Stimulated activated CD4-positive, alpha-beta T cell treated with anti-CD3 and anti-CD28 coated beads, Interleukin-12 subunit alpha, Interleukin-12 subunit beta, amount 100 ng/mL, for 48 hours (primary cell): ENCODE results near the gene RNF126.

Source experiments
- DNase-seq, 3 donors: peaks; one replicate each; pipeline ENCODE4 v3.0.0-alpha.2; 2020; ENCODE audit warnings: low read depth in 2 of 3, low spot score in 1 of 3

The RNF126 gene

GRCh38 chr19:664913-665443, 2.0 kb upstream of the RNF126 start:
- DNase-seq, result peak; percentile 68 to 84 (median 78)

DNA sequence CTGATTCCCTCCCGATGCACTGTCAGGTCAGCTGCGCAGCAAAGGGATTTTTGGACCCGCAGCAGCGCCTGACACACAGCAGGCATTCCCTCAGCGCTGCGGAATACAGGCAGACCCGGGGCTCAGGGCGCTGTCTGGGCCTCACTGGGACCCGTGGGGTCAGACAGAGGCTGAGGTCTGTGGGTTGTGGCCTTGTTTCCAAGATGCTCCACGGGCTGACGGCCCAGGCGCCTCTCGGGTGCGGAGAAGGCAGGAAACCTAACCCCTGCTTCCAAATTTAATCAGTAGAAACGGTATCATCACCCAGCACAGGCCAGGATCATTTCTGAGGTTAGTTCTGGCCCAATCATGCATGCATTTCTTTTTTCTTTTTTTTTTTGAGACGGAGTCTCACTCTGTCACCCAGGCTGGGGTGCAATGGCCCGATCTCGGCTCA, 686 bp upstream of the RNF126 start:
- no peak for DNase-seq

GRCh38 chr19:662207-662961, 630 bp downstream of the RNF126 start:
- DNase-seq, result peak; percentile 50 to 60 (median 52)

DNA sequence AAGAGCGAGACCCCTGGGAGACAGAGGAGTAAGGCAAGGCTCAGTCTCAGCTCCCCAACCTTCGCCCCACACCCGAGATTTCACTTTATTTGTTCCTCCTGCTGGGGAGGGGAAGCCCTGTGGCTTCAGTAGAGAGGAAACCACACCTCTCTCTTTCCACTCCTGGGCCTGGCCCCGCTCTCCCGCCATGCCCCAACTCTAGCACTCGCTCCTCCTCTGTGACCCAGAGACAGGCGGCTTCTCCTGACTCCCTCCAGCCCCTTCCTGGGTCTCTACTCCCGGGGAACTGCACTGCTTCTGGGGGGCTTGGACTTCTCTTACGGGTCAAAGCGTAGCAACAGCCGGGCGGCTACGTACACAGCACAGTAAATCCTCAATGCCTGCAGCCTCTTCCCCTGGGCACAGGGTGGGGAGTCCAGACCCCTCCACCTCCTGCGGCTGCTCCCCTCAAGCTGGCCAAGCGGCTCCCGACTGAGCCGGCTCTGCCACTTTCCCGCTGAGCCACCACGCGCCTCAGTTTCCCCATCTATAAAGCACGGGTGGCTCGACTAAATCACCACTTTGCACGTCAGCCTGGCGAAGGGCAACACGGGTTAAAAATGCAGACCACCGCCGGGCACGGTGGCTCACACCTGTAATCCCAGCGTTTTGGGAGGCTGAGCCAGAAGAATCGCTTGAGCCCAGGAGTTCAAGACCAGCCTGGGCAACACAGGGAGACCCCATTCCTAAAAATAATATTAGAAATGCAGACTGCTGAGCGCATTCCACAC, 1.4 kb downstream of the RNF126 start:
- peak in 2 of 3 donors; percentile 47 to 58 for DNase-seq

- DNase-seq, result no peak
These were observed 2.1 kb downstream of the RNF126 start for GRCh38 chr19:660793-661426.

- DNase-seq, result no peak
These were observed 3.8 kb downstream of the RNF126 start for GRCh38 chr19:658916-659839.

- no peak for DNase-seq
These were observed 4.8 kb downstream of the RNF126 start for GRCh38 chr19:658059-658839.

DNA sequence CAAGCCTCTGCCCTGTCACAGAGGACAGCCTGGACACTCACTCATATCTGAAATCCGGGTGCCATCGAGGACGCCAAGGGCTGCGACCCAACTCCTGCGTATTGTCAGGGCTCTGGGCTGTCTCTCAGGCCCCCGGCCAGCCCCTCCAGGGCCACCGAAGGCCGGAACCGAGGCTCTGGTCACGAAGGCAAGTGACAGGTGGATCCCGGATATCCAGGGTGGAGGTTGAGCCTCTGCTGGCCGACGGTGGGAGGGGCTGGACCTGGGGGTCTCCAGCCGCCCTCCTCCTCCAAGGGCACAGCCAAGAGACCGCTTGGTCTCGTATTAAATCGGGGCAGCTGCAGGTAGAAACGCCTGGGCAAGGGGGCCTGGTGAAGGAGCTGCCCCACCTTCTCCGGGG, 5.4 kb downstream of the RNF126 start:
- DNase-seq, result no peak

DNA sequence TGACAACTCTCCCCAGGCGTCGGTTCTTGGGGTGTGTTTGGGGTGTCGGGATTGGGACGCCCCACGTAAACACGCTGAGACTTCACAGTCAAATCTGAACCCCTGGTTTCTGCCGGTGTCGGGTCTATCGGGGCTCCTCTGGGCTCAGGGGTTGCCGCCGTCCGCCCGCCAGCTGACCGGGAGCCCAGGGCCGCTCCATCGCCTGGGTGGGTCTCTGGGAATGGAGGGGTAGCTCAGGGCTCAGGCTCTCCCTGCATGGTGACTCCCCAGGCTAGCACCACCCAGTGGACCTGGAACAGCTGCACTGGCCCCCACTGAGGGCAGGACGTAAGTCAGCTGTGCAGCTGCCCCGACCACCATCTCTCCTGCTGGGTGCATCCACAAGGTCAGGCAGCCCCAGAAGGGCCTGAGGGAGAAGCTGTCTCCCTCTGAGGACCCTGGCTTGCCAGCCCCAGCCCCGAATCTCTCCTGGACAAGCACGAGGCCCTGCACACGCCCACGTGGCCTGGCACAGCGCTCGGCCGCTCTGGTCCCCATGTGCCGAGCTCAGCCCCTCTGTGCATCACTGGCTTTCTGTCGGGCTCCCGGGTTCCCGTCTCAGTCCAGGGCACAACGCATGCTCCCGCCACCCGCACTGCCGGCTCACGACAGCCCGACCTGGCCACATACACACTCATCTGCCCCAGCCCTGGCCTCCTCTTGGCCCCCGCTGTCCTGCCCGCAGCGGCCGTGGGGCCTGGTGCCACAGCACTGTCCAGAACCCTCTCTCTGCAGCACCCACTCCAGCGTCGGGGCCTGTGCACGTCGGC, 6.1 kb downstream of the RNF126 start:
- DNase-seq, result no peak

DNA sequence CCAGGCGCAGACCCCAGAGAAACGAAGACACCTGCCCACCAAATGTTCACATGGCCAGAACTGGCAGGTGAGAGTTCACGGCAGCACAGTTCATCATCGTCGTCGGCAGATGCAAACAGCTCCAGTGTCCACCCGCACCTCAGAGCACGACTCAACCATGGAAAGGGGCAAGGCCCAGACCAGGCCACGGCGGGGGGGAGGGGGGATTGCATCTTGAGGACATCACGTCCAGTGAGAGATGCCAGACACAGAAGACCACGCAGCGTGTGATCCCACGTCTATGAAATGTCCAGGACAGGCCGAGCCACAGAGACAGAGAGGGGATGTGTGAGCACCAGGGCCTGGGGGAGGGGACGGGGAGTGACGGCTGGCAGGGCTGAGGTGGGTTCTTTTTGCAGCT, 7.3 kb downstream of the RNF126 start:
- no peak for DNase-seq

DNA sequence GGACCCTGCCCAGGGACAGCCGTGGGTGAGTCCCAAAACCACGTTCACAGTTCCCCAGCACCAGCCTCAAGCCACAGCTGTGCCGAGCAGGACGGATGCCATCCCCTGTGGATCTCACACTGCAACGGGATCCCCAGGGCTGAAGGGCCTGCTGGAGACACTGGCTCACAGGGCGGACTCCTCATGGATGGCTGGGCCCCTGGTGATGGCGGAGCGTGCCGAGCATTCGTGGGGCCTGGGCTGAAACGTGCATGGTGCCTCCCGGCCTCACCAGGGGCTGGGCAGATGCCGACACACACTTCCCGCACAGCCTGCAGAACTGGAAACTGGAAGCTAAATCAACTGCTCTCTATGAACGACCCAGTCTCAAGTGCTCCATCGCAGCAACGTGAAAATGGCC, 9.6 kb downstream of the RNF126 start:
- no peak for DNase-seq

- no peak for DNase-seq
These were observed 10.3 kb downstream of the RNF126 start for GRCh38 chr19:652467-653389.

DNA sequence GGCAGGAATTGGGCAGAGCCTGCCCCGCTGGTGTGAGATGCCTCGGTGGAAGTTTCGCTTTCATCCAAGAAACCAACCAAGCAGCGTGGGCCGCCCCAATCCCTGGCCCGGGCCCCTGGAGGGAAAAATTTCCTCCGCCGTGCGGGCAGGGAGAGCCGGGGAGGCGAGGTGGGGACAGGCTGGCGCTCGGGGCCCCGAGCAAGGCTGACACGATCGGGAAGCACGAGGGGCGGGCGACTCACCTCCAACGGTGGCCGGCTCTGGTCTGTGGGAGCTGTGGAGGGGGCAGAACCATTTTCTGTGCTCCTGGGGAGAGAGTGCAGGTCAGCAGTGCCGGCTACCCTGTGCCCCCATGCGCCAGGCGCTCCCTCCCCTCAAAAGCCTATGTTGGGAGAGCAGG, 11.0 kb downstream of the RNF126 start:
- DNase-seq, result no peak

- no peak for DNase-seq
These were observed 11.7 kb downstream of the RNF126 start for GRCh38 chr19:651114-651818.

DNA sequence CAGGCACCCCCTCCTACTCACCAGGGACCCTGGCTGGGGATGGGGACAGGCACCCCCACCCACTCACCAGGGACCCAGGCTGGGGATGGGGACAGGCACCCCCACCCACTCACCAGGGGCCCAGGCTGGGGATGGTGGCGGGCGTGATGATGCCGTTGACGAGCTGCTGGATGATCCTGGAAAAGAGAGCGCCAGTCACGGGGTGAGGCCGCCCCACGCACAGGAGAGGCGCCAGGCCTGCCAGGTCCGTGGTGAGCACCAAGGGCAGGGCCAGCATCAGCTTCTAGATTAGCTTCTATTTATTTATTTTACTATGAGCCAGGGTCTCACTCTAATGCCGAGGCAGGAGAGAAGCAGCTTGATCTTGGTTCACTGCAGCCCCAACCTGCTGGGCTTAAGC, 12.9 kb downstream of the RNF126 start:
- DNase-seq, result no peak

DNA sequence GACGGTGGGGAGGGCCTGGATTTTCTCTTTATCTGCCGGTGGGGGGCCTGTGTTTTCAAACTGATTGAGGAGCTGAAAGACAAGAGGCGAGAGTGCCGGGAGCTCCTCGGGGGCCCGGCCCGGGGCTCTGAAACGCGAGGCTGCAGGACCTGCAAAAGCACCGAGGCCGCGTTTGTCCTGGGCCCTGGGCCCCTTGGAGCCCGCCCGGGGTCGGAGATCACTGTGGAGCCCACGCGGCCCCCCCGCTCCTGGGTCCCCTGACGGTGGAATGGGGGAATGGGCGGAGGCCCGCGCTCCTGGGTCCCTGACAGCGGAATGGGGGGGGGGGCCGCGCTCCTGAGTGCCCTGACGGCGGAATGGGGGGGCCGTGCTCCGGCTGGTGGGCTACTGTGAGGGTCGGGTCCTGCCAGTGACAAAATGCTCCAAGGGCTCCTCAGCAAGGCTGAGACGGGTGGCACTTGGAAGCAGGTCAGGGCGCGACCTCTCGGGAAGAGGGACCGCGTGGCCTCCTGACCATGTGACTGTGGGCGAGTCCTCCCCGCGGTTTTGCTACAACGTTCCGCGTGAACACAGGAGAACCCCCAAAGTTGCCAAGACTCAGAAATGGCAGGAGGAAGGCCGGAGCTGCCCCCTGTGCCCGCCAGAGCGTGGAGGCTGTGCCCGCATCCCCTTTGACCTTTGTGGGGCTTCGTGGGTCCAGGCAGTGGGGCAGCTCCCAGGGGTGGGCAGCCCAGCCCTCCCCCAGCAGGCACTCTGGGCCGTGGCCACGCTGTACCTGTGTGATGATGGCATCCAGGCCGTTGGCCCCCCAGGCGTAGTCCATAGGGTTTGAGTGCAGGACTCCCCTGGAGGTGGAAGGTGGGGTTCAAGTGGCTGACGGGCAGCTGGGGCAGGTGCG, 13.9 kb downstream of the RNF126 start:
- no peak for DNase-seq
